ENCODE data around the gene COL19A1.

The COL19A1 gene

DNA sequence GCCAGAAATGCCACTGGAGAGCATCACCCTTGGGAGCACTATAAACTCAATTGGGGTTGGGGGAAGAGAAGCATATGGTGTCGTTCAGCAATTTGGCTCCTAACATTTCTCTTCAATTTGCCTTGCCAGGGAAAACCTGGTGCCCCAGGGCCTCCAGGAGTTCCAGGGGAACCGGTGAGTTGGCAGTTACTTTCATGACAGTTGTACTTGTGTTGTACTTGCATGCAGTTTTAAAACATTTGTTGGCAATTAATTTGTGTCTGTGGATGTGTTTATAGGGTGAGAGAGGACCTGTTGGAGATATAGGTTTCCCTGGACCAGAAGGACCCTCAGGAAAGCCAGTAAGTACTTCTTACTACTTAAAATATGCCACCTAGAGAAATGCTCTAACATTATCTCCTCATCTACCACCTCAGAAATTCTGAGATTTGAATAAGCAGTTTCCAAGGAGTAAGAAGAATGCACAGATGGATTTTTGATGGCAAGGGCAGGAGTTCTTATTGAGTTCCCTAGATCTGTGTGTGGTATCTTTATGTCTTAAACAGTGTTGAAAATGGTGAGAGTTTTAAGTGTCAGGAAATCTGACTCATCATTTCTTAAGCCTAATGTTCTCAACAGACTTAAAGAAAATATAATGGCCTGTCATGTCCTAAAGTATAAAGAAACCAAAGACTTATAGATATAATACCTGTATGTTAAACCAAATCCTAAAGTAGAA, 314.0 kb downstream of the COL19A1 start:
- no peak for DNase-seq

GRCh38 chr6:70180901-70181599, 314.7 kb downstream of the COL19A1 start:
- no peak for DNase-seq

GRCh38 chr6:70183538-70183937, 317.2 kb downstream of the COL19A1 start:
- DNase-seq = no peak

DNA sequence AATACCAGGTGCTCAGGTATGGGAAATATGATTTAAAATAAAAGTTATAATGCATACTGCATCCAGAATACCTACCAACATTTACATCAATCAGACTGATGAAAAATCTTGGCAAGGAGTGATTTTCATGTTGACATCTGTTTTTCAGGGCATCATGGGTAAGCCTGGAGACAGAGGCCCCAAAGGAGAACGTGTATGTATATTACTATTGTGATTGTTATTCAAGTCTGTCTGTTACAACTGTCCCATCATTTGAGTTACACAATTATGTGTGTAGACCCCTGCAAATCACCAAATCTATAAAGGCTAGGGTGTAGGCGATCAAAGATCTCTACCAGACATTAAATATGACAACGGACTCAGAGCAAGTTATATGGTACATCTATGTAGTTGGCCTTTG, 318.4 kb downstream of the COL19A1 start:
- DNase-seq = no peak

DNA sequence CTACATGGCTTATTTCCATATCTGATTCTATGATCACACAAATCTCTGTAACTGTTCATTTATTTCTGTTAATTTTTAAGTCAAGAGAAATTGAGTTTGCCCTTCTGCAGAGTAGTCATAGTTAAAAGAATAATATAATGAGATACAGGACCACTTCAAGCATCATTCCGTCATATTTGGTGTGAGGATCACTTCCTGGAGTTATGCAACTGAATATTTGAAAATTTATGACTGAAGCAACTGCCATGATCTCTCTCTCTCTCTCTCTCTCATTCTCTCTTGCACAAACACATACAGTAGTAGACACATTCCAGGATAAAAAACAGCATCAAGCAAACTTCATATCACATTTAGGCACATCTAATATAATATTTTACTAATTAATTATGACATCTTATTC, 320.1 kb downstream of the COL19A1 start:
- DNase-seq = no peak

- no peak for DNase-seq
Measured at GRCh38 chr6:70188202-70188601, 321.8 kb downstream of the COL19A1 start.

DNA sequence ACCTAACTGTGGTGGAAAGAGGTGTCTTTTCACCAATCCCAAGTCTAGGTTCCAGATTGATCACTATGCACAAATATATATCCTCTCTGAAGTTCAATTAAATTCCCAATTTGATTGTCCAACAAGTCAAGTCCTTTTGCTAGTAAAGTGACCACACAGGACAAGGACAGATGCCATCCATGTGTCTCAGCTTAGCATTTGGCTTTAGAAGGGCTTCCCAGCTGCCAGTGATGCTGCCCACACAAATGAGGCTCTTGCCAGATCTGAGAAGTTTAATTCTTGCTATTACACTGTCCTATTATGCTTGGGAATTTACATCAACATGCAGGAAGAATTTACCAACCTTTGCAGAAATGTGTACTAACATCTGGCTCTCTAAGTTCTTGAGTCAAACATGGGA, 328.1 kb downstream of the COL19A1 start:
- DNase-seq = no peak

GRCh38 chr6:70196531-70196930, 330.2 kb downstream of the COL19A1 start:
- no peak for DNase-seq

- no peak for DNase-seq
Measured at GRCh38 chr6:70198785-70199184, 332.4 kb downstream of the COL19A1 start.

GRCh38 chr6:70208235-70208790, 342.0 kb downstream of the COL19A1 start:
- DNase-seq = no peak

- no peak for DNase-seq
Measured at GRCh38 chr6:70210462-70210861, 344.1 kb downstream of the COL19A1 start.

- DNase-seq = no peak
Measured at GRCh38 chr6:70215460-70216108, 349.2 kb downstream of the COL19A1 start.

DNA sequence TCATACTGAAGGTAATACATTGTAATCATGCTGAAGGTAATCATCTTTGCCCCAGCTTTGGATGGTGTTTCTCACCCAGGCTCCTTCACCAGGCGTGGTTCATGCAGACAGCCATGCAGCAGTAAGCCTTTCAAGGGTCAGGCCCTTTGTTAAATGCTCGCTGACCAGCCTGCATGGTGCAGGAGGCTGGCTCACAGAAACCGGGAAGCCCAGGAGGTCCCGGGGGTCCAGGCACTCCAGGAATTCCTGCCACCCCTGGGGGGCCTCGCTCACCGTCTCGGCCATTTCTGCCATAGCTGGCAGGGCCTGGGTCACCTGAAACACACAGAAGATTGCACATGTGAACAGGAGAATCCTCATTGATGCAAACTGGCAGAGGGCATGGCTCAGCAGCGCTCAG, 350.4 kb downstream of the COL19A1 start:
- DNase-seq = no peak

DNA sequence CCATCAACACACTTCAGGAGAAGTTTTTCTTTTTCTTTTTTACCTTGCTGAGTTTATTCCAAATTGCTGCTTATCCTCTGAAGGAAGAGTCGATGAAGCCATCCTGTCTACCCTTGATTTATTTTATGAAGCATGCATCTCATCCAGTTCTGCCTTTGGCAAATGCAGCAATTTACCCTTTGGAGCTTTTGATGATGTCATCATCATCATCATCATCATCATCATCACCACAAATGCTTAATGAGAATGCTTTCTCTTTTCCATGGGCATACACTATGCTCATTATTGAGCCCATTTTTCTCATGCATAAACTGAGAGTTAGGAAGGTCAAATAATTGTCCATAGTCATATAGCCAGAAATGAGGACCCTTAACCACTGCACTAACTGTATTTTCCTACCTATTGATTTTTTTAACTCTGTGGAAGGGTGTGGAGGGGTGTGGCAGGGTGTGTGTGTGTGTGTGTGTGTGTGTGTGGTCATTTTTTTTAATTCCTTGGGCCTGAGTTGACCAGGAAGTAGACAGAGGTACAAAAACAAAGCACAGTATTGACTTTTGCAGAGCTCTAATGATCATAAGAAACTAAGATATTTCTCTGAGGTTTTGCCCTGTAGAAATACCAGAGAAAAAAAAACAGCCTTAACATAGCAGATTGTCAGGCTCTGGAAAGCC, 353.7 kb downstream of the COL19A1 start:
- no peak for DNase-seq

DNA sequence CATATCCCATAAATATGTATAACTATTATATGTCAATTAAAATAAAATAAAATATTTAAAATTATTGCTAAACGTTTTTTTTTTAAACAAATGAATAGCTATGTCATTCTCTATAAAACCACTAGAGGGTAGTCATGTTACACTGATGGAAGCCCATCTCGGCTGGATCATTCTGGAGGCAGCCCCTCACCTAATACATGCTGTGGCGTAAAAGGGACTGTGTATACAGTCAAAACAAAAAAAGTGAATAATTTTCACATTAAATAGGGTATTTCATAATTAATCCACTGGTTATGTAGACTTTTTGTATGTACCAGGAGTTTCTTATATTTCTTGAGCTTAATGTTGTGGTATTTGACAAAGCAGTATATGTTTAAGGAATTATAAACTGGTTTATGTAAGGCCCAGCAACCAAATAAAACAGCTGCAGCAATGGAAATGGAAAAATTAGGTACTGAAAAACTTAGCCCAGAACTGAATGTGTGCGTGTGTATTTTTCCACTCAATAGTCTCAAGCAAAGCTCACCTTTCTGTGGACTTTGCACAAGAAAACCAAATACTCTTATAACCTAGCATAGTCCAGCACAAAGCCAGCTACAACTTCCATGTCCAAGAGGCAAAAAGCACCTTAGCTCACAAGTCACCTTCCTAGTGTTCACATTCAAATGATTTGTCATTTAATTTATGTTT, 354.8 kb downstream of the COL19A1 start:
- DNase-seq = no peak

DNA sequence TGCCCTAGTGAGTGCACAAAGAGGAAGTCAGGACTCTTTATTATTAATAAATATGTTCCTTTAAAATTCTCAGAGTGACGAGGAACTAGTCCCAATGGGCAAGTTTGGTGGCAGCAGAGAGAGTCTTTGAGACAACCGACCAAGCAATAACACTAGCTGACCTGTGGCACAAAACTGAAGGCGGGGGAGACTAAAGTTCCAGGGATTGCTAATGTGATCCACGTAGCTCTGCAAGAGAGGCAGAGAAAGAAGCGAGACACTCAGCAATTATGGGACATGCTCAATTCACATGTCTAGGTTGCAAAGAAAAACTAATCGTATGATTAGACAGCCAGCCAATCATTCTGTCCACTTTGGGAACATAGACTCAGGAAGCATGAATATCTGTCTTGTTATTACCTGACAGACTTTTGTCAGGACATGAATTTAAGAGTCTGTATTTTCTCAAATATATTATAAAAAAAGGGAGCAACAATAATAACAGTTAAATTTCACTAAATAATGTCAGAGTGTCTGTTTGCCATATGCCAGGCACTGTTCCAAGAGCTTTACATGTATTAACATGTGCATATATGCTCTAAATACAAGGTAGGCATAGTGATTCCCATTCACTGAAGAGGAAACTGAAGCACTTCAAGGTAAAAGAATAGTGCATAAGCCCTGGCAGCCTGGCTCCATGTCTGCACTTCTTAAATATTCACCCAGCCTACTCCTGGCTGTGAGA, 355.5 kb downstream of the COL19A1 start:
- DNase-seq = no peak

DNA sequence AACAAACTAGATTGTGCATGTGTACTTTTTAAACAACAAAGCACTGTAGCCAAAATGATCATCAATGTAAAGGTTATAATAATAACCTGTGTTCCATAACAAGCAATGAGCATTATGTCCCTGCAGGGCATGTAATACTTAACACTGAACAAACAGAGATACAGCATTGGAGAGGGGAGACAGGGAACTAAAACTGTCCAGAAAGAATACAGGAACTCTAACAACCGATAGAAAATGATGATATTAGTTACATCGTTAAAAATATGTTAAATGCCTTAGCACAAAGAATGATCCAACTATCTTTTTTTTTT, 356.0 kb downstream of the COL19A1 start:
- DNase-seq = no peak

- DNase-seq = no peak
Measured at GRCh38 chr6:70225055-70225454, 358.7 kb downstream of the COL19A1 start.

- no peak for DNase-seq
Measured at GRCh38 chr6:70231311-70231710, 365.0 kb downstream of the COL19A1 start.

- no peak for DNase-seq
Measured at GRCh38 chr6:70234561-70235236, 368.3 kb downstream of the COL19A1 start.

DNA sequence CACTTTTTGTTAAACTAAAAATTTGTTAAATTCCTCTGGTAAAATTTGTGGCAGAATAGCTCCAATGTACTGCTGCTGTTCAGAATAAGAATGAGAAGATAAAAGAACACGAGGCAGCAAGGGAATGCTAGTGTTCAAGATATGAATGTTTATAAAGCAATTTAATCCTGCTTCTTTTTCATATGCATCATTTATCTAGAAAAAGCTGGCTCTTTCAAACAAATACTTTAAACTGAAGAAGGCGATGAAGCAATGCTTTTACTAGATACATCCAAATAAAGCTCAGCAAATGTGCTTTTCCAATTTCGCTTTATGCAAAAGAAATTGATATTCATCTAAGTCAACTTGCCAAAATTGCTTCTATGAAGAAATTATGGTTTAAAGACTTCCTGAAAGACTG, 370.0 kb downstream of the COL19A1 start:
- no peak for DNase-seq

DNA sequence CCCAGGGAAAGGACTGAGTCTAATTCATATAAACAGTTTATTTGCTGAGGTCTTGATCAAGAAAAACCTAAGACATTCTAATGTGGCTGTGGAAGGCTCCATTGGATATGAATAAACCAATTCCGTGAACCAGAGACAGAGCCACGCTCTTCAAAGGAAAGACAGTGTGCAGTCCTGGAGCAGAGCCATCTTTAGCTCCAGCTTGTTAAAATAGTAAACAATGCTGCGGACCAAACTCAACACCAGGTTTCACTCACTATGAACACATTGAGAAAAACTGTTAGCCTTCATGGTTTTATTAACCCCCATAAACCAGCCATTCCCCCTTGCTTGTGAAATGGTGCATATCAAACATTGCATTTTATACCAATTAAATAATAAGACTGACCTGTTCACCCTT, 374.7 kb downstream of the COL19A1 start:
- no peak for DNase-seq
